Measurements from ENCODE around the gene CHKB.

DNA sequence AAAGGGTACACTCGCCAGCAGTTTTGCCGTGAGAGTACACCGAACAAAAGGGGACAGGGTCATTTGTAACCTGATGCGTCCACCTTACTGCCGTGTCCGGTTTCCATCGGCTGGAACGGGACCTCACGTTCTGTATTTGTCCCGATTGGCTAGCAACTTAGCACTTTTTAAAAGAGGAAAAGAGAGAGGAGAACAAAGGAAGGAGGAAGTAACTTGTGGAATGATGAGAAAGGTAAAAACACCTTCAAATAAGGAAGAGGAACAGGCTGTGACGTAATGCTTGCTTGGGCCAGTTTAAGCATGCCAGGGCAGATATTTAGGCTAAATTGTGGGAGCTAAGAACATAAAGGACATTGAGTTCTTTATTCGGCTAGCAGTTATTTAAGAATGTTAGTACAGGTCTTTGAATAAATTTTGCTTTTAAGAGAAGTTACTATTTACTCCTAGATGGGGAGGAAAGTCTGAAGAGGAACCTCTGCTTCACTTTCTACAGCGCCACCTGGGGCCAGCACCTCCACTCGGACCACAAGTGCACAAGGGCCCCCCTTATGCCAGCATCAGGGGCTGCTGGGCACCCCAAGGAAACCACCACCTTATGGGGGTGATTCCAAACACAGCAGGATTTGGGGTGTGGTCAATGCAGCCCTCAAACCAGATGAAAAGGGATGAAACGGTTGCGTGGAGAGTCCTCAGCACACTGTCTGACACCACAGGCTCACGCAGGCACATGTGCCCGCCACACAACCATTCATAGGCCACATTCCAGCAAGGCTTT lies 39.5 kb upstream of the CHKB start:
- TF ChIP-seq POLR2AphosphoS5 (IDR thresholded peaks at IDR 0.05; ENCODE audit: low read depth, low read length), result no peak
- TF ChIP-seq, protein P1, sequence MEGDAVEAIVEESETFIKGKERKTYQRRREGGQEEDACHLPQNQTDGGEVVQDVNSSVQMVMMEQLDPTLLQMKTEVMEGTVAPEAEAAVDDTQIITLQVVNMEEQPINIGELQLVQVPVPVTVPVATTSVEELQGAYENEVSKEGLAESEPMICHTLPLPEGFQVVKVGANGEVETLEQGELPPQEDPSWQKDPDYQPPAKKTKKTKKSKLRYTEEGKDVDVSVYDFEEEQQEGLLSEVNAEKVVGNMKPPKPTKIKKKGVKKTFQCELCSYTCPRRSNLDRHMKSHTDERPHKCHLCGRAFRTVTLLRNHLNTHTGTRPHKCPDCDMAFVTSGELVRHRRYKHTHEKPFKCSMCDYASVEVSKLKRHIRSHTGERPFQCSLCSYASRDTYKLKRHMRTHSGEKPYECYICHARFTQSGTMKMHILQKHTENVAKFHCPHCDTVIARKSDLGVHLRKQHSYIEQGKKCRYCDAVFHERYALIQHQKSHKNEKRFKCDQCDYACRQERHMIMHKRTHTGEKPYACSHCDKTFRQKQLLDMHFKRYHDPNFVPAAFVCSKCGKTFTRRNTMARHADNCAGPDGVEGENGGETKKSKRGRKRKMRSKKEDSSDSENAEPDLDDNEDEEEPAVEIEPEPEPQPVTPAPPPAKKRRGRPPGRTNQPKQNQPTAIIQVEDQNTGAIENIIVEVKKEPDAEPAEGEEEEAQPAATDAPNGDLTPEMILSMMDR (IDR thresholded peaks at IDR 0.05 in 2 of 3, conservative IDR thresholded peaks at IDR 0.05 in 1 of 3; ENCODE audit: borderline replicate concordance in 1 of 3, insufficient read depth in 1 of 3, low read depth in 2 of 3, low read length in 2 of 3), result peak; percentile 9 to 35 (median 34); a peak in 3 of 6 replicates
